KMS-11 (cell line): ENCODE measurements around the gene ZNF267.

Source experiments
- H2AFZ ChIP-seq: fragments of 200-600 bp; sonication (generic); 2 replicates; pipeline ENCODE4 v1.6.1; 2016; ENCODE audit warnings: antibody characterized with exemption, mixed run types, low read depth
- H3K27ac ChIP-seq: fragments of 200-600 bp; sonication (generic); 2 replicates; pipeline ENCODE4 v1.6.1; 2016; ENCODE audit warnings: mild to moderate bottlenecking, mixed run types
- H3K27me3 ChIP-seq: fragments of 200-600 bp; sonication (generic); 2 replicates; pipeline ENCODE4 v1.6.1; 2017; ENCODE audit warnings: mild to moderate bottlenecking, low read depth, mixed run types, moderate library complexity; ENCODE audit not compliant: insufficient read depth
- H3K36me3 ChIP-seq: fragments of 200-600 bp; sonication (generic); 2 replicates; pipeline ENCODE4 v1.6.1; 2017; ENCODE audit warnings: mild to moderate bottlenecking, mixed run types; ENCODE audit not compliant: insufficient read depth
- H3K4me1 ChIP-seq: fragments of 200-600 bp; sonication (generic); 2 replicates; pipeline ENCODE4 v1.6.1; 2016; ENCODE audit warnings: mild to moderate bottlenecking, low read depth, mixed run types; ENCODE audit not compliant: poor library complexity, severe bottlenecking
- H3K4me2 ChIP-seq: fragments of 200-600 bp; sonication (generic); 2 replicates; pipeline ENCODE4 v1.7.0; 2016; ENCODE audit warnings: mild to moderate bottlenecking, mixed run types
- H3K4me3 ChIP-seq: fragments of 200-600 bp; sonication (generic); IDR thresholded peaks from 2 replicates; pipeline ENCODE4 v1.6.1; 2017; ENCODE audit warnings: low read depth, low read length, mixed read lengths; ENCODE audit not compliant: insufficient read depth
- H3K79me2 ChIP-seq: fragments of 200-600 bp; sonication (generic); 2 replicates; pipeline ENCODE4 v1.6.1; 2016; ENCODE audit warnings: low read depth, mixed run types; ENCODE audit not compliant: insufficient read depth
- H3K9ac ChIP-seq: fragments of 200-600 bp; sonication (generic); 2 replicates; pipeline ENCODE4 v1.6.1; 2016; ENCODE audit warnings: mild to moderate bottlenecking, mixed run types
- H4K20me1 ChIP-seq: fragments of 200-600 bp; sonication (generic); 2 replicates; pipeline ENCODE4 v1.6.1; 2016; ENCODE audit warnings: mild to moderate bottlenecking, mixed run types; ENCODE audit not compliant: insufficient read depth
- CTCF ChIP-seq: fragments of 200-600 bp; sonication (generic); conservative IDR thresholded peaks from 2 replicates; pipeline ENCODE4 v1.6.1; 2017; ENCODE audit warnings: low read depth, mild to moderate bottlenecking, antibody characterized with exemption, low read length, moderate library complexity, mixed read lengths

Gene ZNF267

GRCh38 chr16:31853291-31853690 is 20.3 kb upstream of the ZNF267 start:
- Histone ChIP-seq H3K27ac (no peak overlapping the region), H3K4me1 (no peaks in the 10 kb centered on the region), H3K4me3 (no peak overlapping the region), H3K79me2 (no peaks in the 10 kb centered on the region), H3K4me2 (no peak overlapping the region), H3K9ac (no peak overlapping the region), H3K27me3 (no peaks in the 10 kb centered on the region), H2AFZ (no peak overlapping the region), H4K20me1 (no peaks in the 10 kb centered on the region), H3K36me3 (no peaks in the 10 kb centered on the region)
- no peak for TF ChIP-seq CTCF

GRCh38 chr16:31860508-31860907 is 13.1 kb upstream of the ZNF267 start:
- Histone ChIP-seq H3K9ac (no peak overlapping the region), H3K4me3 (no peak overlapping the region), H4K20me1 (no peaks in the 10 kb centered on the region), H2AFZ (no peak overlapping the region), H3K4me1 (no peaks in the 10 kb centered on the region), H3K36me3 (no peaks in the 10 kb centered on the region), H3K27me3 (no peaks in the 10 kb centered on the region), H3K4me2 (no peak overlapping the region), H3K79me2 (no peaks in the 10 kb centered on the region), H3K27ac (no peak overlapping the region)
- TF ChIP-seq CTCF: no peak

DNA sequence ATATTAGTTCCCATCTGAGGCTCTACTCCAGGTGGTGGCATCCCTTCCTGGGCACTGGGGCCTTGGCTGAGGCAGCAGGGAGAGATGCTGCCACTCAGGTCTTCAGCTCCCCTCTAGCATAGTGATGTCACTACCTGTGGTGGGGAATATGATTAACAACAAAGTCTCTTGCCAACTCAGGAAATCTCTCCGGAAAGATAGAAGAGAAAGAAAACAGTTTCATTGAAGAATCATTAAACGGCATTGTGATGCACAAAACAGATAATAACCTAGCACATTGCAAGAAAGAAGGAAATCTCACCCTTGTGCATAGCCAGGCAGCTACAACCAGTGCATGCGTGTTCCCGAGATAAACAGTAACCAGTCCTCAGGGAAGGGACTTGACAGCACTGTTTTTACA is 12.2 kb upstream of the ZNF267 start:
- no peak for TF ChIP-seq CTCF
- H3K27ac ChIP-seq: no peak overlapping the region
- H3K79me2 ChIP-seq: no peaks in the 10 kb centered on the region
- H3K4me1 ChIP-seq: no peaks in the 10 kb centered on the region
- no peak overlapping the region for H2AFZ ChIP-seq
- no peaks in the 10 kb centered on the region for H3K27me3 ChIP-seq
- H3K36me3 ChIP-seq: no peaks in the 10 kb centered on the region
- no peak overlapping the region for H3K9ac ChIP-seq
- H4K20me1 ChIP-seq: no peaks in the 10 kb centered on the region
- H3K4me3 ChIP-seq: no peak overlapping the region
- H3K4me2 ChIP-seq: no peak overlapping the region

GRCh38 chr16:31862761-31863160 is 10.8 kb upstream of the ZNF267 start:
- no peak overlapping the region for H3K4me3 ChIP-seq
- H3K4me2 ChIP-seq: no peak overlapping the region
- H3K4me1 ChIP-seq: no peaks in the 10 kb centered on the region
- no peaks in the 10 kb centered on the region for H3K79me2 ChIP-seq
- TF ChIP-seq CTCF: no peak
- H3K27ac ChIP-seq: no peak overlapping the region
- H3K27me3 ChIP-seq: no peaks in the 10 kb centered on the region
- no peak overlapping the region for H2AFZ ChIP-seq
- no peaks in the 10 kb centered on the region for H4K20me1 ChIP-seq
- H3K9ac ChIP-seq: no peak overlapping the region
- no peaks in the 10 kb centered on the region for H3K36me3 ChIP-seq

DNA sequence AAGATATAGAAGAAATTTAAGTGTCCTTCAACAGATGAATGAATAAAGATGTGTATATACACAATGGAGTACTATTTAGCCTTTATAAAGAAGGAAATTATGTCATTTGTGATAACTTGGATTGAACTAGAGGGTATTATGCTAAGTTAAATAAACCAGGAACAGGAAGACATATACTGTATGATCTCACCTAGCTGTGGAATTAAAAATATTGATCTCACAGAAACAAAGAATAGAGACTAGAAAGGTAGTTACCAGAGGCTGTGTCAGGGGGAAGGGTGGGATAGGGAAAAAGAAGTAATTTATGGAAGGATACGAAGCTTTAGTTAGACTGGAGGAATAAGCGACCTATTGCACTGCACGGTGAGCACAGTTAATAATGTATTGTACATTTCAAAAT is 5.4 kb upstream of the ZNF267 start:
- H3K9ac ChIP-seq: no peak overlapping the region
- H4K20me1 ChIP-seq: no peaks in the 10 kb centered on the region
- H3K79me2 ChIP-seq: no peaks in the 10 kb centered on the region
- no peaks in the 10 kb centered on the region for H3K36me3 ChIP-seq
- peak overlapping the region; percentile 44; the same call in 1 of the 2 replicates for H3K4me2 ChIP-seq
- TF ChIP-seq CTCF: no peak
- no peak overlapping the region for H3K27ac ChIP-seq
- H2AFZ ChIP-seq: no peak overlapping the region
- no peak overlapping the region for H3K4me3 ChIP-seq
- peaks cover 50% of the 10 kb centered on the region for H3K4me1 ChIP-seq
- no peaks in the 10 kb centered on the region for H3K27me3 ChIP-seq
